ENCODE data around the gene MAGOHB. TPM values are rescaled to one million over a fixed set of nuclear protein-coding genes. Genes with fewer than 3 reads are reported as not detected.

Gene MAGOHB
- total RNA-seq, 1 experiment from 2014 or later = 134 TPM

- Mint-ChIP-seq H3K4me1 (ENCODE audit: low read depth, unreplicated experiment) (peaks cover 41% of the 10 kb centered on the region), H3K9me3 (ENCODE audit: unreplicated experiment) (no peaks in the 10 kb centered on the region), H3K36me3 (ENCODE audit: insufficient read depth, unreplicated experiment) (no peaks in the 10 kb centered on the region), H3K27ac (ENCODE audit: unreplicated experiment) (no peak overlapping the region), H3K4me3 (ENCODE audit: unreplicated experiment) (no peak overlapping the region), H3K27me3 (ENCODE audit: insufficient read depth, unreplicated experiment) (no peaks in the 10 kb centered on the region)
- Histone ChIP-seq H3K36me3 (ENCODE audit: control insufficient read depth, insufficient read depth, low read length) (no peaks in the 10 kb centered on the region), H3K27me3 (replicated peaks; ENCODE audit: control insufficient read depth, insufficient read depth, low read length) (no peaks in the 10 kb centered on the region), H3K4me3 (ENCODE audit: low read depth, low read length) (no peak overlapping the region), H3K9me3 (no peaks in the 10 kb centered on the region), H3K4me1 (peaks cover 55% of the 10 kb centered on the region)
- BruUV-seq (replicated peaks) = no TSS peak
- ChIA-PET POLR2A (no interaction called here), CTCF (no interaction called here)
- intact Hi-C loops (cut with micrococcal nuclease; ENCODE audit: unreplicated experiment) = no loop called here
- DNase-seq = no peak
- TF ChIP-seq CTCF (IDR thresholded peaks at IDR 0.05; ENCODE audit: insufficient read depth in 1 of 2, low read depth in 1 of 2, low read length in 1 of 2, severe bottlenecking in 1 of 2, unreplicated experiment in 1 of 2) = no peak
These were observed 22.7 kb upstream of the MAGOHB start for GRCh38 chr12:10636124-10636523.

DNA sequence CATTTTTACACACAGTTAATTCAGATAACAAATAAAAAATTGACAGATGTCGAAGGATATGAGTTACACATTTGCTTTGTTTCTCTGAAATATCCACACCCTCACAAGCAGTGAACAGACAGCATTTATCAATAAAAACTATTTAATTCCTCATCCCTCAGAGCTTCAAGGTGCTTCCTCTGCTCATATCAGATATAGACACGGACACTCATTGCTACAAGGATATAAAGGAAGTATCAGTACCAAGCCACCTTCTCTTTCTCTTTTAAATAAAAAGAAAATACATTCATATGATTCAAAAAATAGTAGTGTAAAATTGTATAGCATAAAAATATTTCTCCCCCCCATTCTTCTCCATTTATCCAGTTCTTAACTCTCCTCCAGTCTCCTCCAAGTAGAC is 21.9 kb upstream of the MAGOHB start:
- H3K27ac Mint-ChIP-seq (ENCODE audit: unreplicated experiment) = no peak overlapping the region
- TF ChIP-seq CTCF (IDR thresholded peaks at IDR 0.05; ENCODE audit: insufficient read depth in 1 of 2, low read depth in 1 of 2, low read length in 1 of 2, severe bottlenecking in 1 of 2, unreplicated experiment in 1 of 2) = no peak
- peaks cover 41% of the 10 kb centered on the region for H3K4me1 Mint-ChIP-seq (ENCODE audit: low read depth, unreplicated experiment)
- H3K4me3 Mint-ChIP-seq (ENCODE audit: unreplicated experiment) = no peak overlapping the region
- POLR2A ChIA-PET = no interaction called here
- Histone ChIP-seq H3K4me3 (ENCODE audit: low read depth, low read length) (no peak overlapping the region), H3K9me3 (no peaks in the 10 kb centered on the region), H3K4me1 (peaks cover 51% of the 10 kb centered on the region), H3K36me3 (ENCODE audit: control insufficient read depth, insufficient read depth, low read length) (no peaks in the 10 kb centered on the region), H3K27me3 (replicated peaks; ENCODE audit: control insufficient read depth, insufficient read depth, low read length) (no peaks in the 10 kb centered on the region)
- no peaks in the 10 kb centered on the region for H3K9me3 Mint-ChIP-seq (ENCODE audit: unreplicated experiment)
- intact Hi-C loops (cut with micrococcal nuclease; ENCODE audit: unreplicated experiment) = no loop called here
- no peak for DNase-seq
- no peaks in the 10 kb centered on the region for H3K36me3 Mint-ChIP-seq (ENCODE audit: insufficient read depth, unreplicated experiment)
- no TSS peak for BruUV-seq (replicated peaks)
- CTCF ChIA-PET = no interaction called here
- H3K27me3 Mint-ChIP-seq (ENCODE audit: insufficient read depth, unreplicated experiment) = no peaks in the 10 kb centered on the region

DNA sequence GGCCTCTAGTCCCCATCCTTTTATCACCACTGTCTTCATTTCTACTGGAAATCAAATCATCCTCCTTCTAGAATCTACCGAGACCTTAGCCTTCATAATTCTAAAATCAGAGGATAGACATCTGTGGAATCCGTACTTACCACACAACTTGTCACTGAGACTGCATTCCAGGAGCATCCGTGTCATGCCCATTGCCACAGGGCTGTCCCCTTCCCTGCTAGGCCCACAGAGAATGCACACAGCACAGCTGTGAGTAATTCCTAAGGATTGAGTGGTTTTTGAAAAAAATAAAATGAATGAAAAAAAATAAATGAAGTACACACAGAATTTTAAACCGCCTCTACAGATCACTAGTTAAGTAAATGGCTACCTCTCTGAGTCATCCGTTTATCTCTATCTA is 21.0 kb upstream of the MAGOHB start:
- Histone ChIP-seq H3K36me3 (ENCODE audit: control insufficient read depth, insufficient read depth, low read length) (no peaks in the 10 kb centered on the region), H3K9me3 (no peaks in the 10 kb centered on the region), H3K4me1 (peaks cover 44% of the 10 kb centered on the region), H3K4me3 (ENCODE audit: low read depth, low read length) (no peak overlapping the region), H3K27me3 (replicated peaks; ENCODE audit: control insufficient read depth, insufficient read depth, low read length) (no peaks in the 10 kb centered on the region)
- ChIA-PET CTCF (no interaction called here), POLR2A (interaction anchor here (0.6 kb wide), 1 partner anchor 39 kb away, joined by 7 read pairs; no protein-coding TSS in a partner anchor)
- H3K4me3 Mint-ChIP-seq (ENCODE audit: unreplicated experiment) = no peak overlapping the region
- BruUV-seq (replicated peaks) = no TSS peak
- peak; percentile 47 to 72 for DNase-seq
- H3K27me3 Mint-ChIP-seq (ENCODE audit: insufficient read depth, unreplicated experiment) = no peaks in the 10 kb centered on the region
- H3K27ac Mint-ChIP-seq (ENCODE audit: unreplicated experiment) = peak overlapping the region; percentile 55
- H3K4me1 Mint-ChIP-seq (ENCODE audit: low read depth, unreplicated experiment) = peaks cover 41% of the 10 kb centered on the region
- TF ChIP-seq CTCF (IDR thresholded peaks at IDR 0.05; ENCODE audit: insufficient read depth in 1 of 2, low read depth in 1 of 2, low read length in 1 of 2, severe bottlenecking in 1 of 2, unreplicated experiment in 1 of 2) = no peak
- intact Hi-C loops (cut with micrococcal nuclease; ENCODE audit: unreplicated experiment) = no loop called here
- H3K9me3 Mint-ChIP-seq (ENCODE audit: unreplicated experiment) = no peaks in the 10 kb centered on the region
- no peaks in the 10 kb centered on the region for H3K36me3 Mint-ChIP-seq (ENCODE audit: insufficient read depth, unreplicated experiment)

Measured in Caco-2 (cell line).